HTR-8/SVneo (cell line): ENCODE data around the gene MSRB1.
"Not testable (repeated sequence)": the region's sequence is repeated elsewhere in the genome, so short reads cannot be mapped to it uniquely, and the experiment has no call there.

Experiments used
- DNase-seq: peaks from one replicate; pipeline ENCODE4 v3.0.0; 2011; ENCODE audit warnings: low spot score, mixed read lengths; ENCODE audit not compliant: insufficient read length
- FAIRE-seq: peaks from 2 replicates; lab custom pipeline; 2011; peaks lifted over from hg19 to GRCh38; lab: Jason Lieb, UNC

Gene MSRB1

GRCh38 chr16:1906055-1906845 is 36.7 kb downstream of the MSRB1 start:
- DNase-seq (no peak), FAIRE-seq (no peak)

DNA sequence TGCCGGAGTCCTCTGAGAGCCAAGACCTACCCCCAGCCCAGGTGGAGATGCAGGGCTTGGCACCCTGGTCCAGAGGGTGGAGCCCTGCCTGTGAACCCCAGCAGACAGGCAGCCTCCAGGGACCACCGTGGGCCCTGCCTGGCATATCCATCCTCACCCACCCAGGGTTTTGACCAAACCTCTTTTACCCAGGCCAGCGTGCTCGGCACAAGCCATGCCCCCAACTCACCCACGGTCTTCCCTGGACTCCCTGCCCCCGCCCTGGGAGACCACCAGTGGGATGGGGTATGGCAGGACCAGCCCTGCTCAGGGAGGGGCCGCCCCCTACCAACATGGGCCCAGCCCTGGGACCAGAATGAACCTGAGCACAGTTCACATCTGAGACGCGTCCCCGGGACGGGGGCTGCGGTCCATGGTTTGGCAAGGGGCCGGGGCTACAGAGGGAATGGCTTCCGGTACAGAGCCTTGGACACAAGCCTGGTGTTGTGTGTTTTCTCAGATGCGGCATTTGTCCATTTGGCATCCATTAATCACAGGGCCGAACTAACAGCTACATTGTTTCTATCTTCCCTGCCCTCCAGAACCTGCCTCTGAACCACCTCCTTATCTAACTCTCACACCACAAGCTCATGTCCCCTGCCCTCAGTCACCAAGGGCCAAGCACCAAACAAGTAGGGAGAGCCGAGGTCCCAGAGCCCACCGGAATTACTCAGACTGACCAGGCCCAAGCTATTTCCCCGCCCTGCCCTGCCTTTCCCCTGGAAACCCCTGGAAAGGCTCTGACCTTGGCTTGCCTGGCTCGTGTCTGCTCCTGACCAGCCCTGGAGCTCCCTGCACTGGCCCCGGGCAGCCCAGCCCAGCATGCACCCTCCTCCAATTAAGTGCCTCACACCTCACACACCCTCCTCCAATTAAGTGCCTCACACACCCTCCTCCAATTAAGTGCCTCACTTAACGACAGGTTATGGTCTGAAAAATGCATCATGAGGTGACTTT is 38.9 kb downstream of the MSRB1 start:
- DNase-seq (no peak), FAIRE-seq (no peak)

DNA sequence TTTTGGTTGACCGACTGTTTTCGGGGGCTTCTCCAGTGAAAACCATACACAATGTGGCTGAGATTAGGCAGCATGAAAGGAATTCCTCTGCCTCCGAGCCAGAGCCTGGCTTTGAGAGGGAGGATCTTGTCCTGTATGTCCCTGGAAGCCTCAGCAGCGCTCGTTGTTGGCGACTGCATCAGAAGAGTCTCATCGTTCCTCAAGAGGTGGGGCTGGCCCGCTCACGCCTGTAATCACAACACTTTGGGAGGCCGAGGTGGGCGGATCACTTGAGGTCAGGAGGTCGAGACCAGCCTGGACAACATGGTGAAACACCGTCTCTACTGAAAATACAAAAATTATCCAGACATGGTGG is 39.8 kb downstream of the MSRB1 start:
- FAIRE-seq (no peak), DNase-seq (no peak)

DNA sequence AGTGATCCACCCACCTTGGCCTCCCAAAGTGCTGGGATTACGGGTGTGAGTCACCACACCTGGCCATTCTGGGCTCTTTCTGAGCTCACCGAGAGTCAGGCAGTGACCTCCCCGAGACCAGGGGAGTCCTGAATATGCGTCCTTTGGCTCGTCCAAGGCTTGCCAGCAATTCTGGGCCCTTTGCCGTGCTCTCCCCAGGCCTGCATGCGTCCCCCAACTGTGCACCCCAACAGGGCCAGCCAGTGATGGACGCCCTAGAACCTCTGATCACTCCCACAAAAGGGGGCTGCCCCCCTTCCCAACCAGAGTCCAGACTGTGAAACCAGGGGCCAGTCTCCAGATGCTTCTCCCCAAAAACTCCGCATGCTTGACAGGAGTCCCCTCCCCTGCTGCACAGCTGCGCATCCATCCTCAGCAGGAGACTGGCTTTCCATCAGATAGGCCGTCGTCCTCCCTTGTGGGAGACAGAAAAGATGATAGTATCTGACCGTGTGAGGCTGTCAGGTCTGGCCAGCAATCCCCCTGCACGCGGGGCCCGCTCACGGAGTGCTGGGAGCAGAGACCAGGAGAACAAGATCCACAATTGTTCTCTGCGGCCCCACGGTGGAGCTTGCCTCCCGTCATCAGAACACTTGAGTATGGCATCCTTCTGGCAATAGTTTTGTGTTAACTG is 40.3 kb downstream of the MSRB1 start:
- no peak for FAIRE-seq
- DNase-seq: no peak

DNA sequence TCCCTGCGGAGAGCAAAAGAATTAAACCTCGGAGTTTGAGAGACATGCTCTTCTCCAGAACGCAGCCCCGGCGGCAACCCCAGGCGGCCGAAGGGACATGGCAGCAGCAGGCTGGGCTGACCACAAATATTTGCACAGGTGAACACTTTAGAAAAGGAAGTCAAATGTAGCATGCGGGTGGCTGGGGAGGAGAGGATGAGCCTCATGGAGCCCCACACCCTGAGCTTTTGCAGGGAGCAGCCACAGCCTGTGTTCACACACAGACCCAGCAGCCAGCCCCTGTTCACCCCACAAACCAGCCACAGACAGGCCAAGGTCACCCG is 42.6 kb downstream of the MSRB1 start:
- no peak for FAIRE-seq
- no peak for DNase-seq

- FAIRE-seq (peak; percentile 57), DNase-seq (no peak)
Observed at GRCh38 chr16:1899641-1900451, 43.2 kb downstream of the MSRB1 start.

- FAIRE-seq, DNase-seq: not testable (repeated sequence)
Observed at GRCh38 chr16:1897692-1898091, 45.3 kb downstream of the MSRB1 start.

GRCh38 chr16:1895949-1896675 is 46.9 kb downstream of the MSRB1 start:
- DNase-seq (no peak), FAIRE-seq (no peak)

DNA sequence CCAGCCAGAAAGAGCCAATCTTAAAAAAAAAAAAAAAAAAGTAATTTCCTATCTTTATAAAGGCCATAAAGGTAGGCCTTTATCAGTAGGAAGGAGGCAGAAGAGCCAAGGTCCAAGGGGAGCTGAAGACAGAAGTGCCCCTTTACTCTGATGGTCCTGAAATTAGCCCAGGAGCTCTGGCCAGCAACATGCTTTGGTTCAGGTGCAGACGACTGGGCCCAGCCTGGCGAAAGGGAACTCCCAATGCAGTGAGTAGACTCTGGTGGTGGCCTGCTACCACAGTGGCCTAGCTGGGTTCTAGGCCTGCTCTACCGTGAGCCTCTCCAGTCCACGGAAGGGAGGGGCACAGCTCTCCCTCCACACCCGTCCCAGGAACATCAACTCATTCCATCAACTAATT is 47.9 kb downstream of the MSRB1 start:
- no peak for FAIRE-seq

DNA sequence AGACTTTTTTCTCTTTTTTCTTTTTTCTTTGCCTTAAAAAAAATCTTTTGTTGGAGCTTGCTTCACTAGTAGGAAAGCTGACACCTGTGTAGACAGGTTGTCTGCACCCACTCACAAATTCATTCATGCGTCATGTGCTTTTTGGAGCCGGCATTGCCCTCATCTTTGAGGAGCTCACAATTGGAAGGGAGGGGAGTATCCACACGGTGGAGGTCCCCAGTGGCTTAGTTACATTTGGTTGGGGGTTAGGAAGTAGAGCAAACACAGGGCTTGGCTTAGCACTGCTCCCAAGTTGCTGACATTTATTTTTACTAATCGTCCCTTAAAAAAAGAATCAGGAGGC is 52.3 kb downstream of the MSRB1 start:
- FAIRE-seq: no peak

More for the DNA sequence above, 47.9 kb downstream of the MSRB1 start:
- no peak for DNase-seq

DNA sequence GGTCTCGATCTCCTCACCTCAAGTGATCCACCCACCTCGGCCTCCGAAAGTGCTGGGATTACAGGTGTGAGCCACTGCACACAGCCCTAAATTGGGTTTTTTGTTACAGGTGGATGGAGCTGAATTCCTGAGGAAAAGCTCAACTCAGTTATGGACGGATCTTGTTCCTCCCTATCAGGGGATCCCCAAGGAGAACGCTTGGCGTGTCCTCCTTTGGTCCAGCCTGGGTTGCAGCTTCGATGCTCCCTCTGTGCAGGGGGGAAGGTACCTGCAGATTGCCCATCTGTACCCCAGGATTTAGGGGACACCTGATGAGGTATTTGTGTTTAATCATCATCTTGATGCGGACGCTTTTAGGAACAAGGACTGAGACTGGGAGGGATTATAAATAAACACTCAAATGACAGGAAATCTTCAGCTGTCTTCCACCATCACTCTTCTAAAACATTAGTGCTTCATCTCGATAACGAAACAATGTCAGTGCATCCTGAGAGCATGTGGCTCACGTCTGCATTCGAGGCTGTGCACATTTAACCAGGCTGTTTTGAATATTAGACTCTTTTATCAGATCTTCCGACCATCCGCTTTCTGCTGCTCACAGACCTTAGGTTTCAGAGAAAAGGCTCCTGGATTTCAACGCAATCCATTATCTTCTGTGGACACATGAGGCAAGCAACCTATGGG is 52.8 kb downstream of the MSRB1 start:
- DNase-seq: no peak
- FAIRE-seq: peak; percentile 16

More for the DNA sequence above, 52.3 kb downstream of the MSRB1 start:
- DNase-seq: no peak
